Mononuclear cell (primary cell): Measurements from ENCODE around the gene MCM8. TPM values are rescaled to one million over a fixed set of nuclear protein-coding genes. Genes with fewer than 3 reads are reported as not detected.

ENCODE experiments used
- H3K27me3 ChIP-seq: 2 replicates; pipeline ENCODE4 v1.6.0; 2011; ENCODE audit warnings: low read length, control low read depth; ENCODE audit not compliant: insufficient read depth
- H3K4me1 ChIP-seq: 2 replicates; pipeline ENCODE4 v1.5.1; 2011; ENCODE audit warnings: mild to moderate bottlenecking, low read length, control low read depth; ENCODE audit not compliant: insufficient read depth
- H3K4me3 ChIP-seq: 2 replicates; pipeline ENCODE4 v1.5.1; 2011; ENCODE audit warnings: mild to moderate bottlenecking, low read length, moderate library complexity
- H3K9me3 ChIP-seq: 2 replicates; pipeline ENCODE4 v1.5.1; 2011; ENCODE audit warnings: low read depth, mild to moderate bottlenecking, control low read depth, low read length
- total RNA-seq: library from RNA; depleted of rRNA; stranded (reverse); fragments of >200 nt; gene quantifications from one replicate; pipeline ENCODE4 v1.2.3, GENCODE V29; 2012

Gene MCM8
- total RNA-seq, 1 donor, result 2.0 TPM

DNA sequence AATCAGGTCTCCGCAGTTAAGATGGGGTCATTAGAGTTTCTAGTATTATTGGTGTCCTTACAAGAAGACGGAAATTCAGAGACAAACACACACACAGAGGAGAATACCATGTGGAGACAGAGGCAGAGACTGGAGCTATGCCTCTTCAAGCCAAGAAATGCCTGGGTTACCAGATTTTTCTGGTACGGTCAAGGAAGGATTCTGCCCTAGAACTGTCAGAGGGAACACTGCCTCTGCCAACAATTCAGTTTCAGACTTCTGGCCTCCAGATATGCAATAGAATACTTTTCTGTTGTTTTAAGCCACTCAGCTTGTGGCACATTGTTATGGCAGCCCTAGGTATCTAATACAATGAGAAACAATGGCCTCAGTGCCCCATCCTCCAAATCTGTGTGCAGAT, 19.0 kb upstream of the MCM8 start:
- H3K4me1 ChIP-seq, result no peaks in the 10 kb centered on the region
- H3K9me3 ChIP-seq, result no peaks in the 10 kb centered on the region
- no peak overlapping the region for H3K4me3 ChIP-seq
- no peaks in the 10 kb centered on the region for H3K27me3 ChIP-seq

DNA sequence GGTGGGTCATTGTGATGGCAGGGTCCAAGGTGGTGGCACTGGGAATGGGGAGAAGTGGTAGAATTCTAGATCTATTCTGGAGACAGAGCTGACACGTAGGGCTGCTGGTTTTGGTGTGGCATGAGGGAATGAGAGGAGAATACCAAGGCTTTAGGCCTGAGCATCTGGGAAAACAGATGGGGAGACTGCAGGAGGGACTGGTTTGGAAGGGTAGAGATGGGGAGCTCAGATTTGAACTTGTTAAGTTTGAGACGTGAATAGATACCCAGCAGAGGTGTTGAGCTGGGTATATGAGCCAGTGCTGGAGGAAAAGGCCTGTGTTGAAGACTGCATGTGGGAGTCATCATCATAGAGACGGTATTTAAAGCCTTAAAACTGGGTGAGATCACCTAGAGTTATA, 17.7 kb upstream of the MCM8 start:
- Histone ChIP-seq H3K4me1 (no peaks in the 10 kb centered on the region), H3K27me3 (no peaks in the 10 kb centered on the region), H3K4me3 (no peak overlapping the region), H3K9me3 (no peaks in the 10 kb centered on the region)

DNA sequence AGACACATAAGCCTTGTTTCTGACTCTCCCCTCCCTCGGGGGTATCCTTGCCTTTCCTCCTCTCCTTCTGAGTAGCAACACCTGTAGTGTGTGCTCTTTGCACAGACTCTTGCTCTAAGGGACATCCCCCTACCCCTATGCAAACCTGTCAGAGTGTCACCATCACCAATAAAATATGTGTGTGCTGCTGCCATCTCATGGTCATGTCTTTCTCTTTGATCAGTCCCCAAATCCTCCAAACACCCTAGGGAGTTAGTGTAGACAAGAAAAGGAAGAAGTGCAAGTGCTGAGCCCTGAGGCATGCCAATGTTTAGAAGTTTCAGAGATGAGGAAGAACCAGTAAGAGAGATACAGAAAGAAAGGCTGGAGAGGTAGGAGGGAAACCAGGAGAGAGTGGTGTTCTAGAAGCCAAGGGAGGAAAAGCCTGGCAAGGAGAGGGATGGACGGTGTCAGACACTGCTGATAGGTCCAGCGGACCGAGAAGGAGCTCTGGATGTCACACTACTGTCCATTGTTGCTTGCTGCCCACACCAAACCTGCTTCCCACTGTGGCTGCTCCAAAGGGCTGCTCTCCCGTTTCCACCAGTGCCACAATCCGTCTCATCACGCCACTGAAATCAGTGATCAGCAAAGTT, 16.5 kb upstream of the MCM8 start:
- Histone ChIP-seq H3K4me3 (no peak overlapping the region), H3K27me3 (no peaks in the 10 kb centered on the region), H3K4me1 (no peaks in the 10 kb centered on the region), H3K9me3 (no peaks in the 10 kb centered on the region)

DNA sequence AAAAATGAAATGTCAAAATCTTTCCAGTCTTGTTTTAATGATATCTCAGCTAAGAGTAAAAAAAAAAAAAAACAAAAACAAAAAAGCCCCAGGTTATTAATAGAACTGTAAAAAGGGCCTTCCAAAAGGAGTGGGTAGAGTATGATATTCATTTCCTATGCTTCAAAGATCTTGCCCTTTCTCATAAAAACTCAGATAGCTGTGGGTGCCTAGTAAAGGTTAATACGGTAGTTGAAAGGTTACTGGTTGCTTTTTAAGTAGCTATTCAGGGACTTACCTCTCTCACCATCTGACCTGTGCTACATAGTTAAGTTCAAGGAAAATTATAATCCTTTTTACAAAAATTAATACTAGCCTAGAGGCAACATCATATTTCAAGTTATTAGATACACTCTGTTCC, 15.1 kb upstream of the MCM8 start:
- Histone ChIP-seq H3K4me3 (no peak overlapping the region), H3K27me3 (no peaks in the 10 kb centered on the region), H3K9me3 (no peaks in the 10 kb centered on the region), H3K4me1 (no peaks in the 10 kb centered on the region)

DNA sequence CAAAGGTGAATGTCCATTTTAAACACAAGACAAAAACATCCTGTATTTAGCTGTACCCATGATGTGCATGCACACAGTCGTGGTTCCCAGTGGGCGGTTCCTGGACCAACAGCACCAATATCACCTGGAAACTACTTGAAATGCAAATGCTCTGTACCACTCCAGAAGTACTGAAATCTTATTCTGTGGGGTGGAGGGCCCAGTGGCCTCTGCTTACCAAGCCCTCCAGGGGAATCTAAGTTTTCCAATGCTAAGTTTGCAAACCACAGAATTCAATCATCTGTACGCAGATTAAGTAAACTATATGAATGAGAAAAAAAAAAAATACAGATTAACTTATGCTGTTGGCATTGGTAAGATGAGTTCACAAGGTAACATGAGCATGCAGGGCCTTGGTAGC, 14.2 kb upstream of the MCM8 start:
- H3K27me3 ChIP-seq, result no peaks in the 10 kb centered on the region
- no peaks in the 10 kb centered on the region for H3K9me3 ChIP-seq
- H3K4me1 ChIP-seq, result no peaks in the 10 kb centered on the region
- H3K4me3 ChIP-seq, result no peak overlapping the region

DNA sequence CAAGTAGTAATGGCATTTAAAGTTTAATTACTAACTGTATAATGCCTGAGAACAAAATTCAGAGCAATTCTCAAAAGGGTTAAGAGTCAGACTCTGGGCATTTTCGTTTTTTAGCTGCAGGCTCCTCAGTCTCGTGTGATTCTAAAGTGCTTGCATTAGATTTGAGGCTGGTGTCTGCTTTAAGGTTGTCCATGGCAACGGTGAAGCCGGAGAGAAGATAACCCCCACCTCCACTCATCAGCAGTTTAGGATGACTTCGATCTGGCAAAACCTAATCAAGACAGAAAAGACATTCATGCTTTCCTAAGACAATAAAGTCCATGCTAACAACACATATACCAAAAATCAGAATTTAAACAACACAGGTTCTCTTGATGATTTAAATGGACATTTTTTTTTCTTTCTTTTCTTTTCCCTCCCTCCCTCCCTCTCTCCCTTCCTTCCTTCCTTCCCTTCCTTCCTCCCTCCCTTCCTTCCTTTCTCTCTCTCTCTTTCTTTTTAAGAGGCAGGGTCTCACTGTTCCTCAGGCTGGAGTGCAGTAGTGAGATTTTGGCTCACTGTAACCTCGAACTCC, 11.9 kb upstream of the MCM8 start:
- Histone ChIP-seq H3K9me3 (no peaks in the 10 kb centered on the region), H3K27me3 (no peaks in the 10 kb centered on the region), H3K4me1 (no peaks in the 10 kb centered on the region), H3K4me3 (no peak overlapping the region)

DNA sequence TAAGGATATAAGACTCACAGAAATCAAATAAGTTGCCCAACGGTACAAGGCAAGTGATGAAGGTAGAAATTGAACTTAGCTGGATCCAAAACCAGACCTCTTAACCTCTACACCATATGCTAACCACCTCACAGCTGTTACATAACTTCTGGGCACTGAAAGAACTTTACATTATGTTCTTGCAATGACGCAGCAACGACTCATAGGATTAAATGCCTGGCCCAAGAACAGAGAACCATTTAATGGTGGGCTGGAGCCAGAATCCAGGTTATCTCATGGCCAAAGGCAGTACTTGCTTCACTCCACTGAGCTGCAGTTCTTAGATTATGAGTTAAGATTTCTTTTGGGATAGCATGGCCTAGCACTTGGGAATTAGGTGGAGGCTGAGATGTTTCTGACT, 4.5 kb upstream of the MCM8 start:
- no peaks in the 10 kb centered on the region for H3K27me3 ChIP-seq
- peaks cover 38% of the 10 kb centered on the region for H3K4me1 ChIP-seq
- H3K4me3 ChIP-seq, result no peak overlapping the region
- H3K9me3 ChIP-seq, result no peaks in the 10 kb centered on the region

DNA sequence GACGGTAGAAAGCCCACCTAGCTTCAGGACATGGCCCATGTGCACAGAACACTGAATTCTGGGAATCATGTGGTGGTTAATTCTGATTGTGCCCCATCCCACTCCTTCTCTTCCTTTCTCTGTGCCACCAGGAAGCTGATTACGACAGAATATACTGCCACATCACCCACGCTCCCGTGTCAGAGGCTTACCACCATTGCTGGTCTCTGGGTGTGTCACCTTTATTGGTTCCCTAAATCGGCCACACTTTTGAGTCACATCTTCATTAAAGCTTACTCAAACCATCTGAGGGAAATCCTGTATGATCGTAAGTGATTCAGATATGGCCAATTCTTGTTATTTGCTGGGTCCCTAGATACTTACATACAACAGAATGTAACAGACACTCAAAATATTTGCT, 3.2 kb upstream of the MCM8 start:
- H3K9me3 ChIP-seq, result no peaks in the 10 kb centered on the region
- no peaks in the 10 kb centered on the region for H3K27me3 ChIP-seq
- no peak overlapping the region for H3K4me3 ChIP-seq
- peaks cover 40% of the 10 kb centered on the region for H3K4me1 ChIP-seq

DNA sequence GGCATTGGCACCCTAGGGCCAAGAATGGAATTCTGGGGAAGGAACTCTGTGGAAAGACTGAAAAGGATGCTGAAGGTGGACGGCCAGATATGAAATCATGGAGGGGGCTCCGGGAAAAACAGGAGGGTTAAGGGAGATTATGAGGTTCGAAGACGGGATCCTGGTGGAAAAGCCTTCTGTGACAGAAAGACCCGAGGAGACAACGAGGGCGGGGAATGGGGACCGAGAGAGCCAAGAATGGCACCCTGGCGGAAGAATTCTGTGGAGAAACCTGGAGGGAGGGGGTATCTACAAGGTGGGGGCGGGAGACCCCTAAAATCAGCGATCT, 545 bp upstream of the MCM8 start:
- H3K27me3 ChIP-seq, result no peaks in the 10 kb centered on the region
- peaks cover 40% of the 10 kb centered on the region for H3K4me1 ChIP-seq
- H3K9me3 ChIP-seq, result no peaks in the 10 kb centered on the region
- peak overlapping the region; percentile 72 for H3K4me3 ChIP-seq

DNA sequence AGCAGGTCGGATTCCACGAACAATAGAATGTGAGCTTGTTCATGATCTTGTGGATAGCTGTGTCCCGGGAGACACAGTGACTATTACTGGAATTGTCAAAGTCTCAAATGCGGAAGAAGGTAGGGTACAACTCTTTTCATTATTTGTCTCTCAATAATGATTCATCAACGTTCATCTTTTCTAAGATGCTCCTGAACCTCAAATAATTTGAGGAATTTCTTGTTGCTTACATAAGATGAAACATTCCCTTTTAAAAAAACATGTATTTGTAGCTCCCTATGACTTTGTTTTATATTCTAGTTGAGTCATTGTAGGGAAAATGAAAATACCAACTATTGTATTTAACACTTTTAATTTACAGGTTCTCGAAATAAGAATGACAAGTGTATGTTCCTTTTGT, 17.0 kb downstream of the MCM8 start:
- Histone ChIP-seq H3K27me3 (no peaks in the 10 kb centered on the region), H3K9me3 (no peaks in the 10 kb centered on the region), H3K4me3 (no peak overlapping the region), H3K4me1 (no peaks in the 10 kb centered on the region)

DNA sequence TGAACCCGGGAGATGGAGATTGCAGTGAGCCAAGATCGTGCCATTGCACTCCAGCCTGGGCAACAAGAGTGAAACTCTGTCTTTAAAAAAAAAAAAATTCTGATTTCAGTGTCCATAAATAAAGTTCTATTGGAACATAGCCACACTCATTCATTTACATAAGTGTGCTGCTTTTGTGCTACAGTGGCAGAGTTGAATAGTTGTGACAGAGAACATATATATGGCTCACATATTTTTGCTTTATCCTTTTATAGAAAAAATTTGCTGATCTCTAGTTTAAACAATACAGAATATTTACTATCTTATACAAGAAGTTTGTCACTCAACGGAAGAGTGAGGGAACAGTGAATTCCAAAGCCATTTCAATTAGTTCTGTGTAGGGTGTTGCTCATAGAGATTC, 18.0 kb downstream of the MCM8 start:
- Histone ChIP-seq H3K27me3 (no peaks in the 10 kb centered on the region), H3K4me1 (no peaks in the 10 kb centered on the region), H3K9me3 (no peaks in the 10 kb centered on the region), H3K4me3 (no peak overlapping the region)

DNA sequence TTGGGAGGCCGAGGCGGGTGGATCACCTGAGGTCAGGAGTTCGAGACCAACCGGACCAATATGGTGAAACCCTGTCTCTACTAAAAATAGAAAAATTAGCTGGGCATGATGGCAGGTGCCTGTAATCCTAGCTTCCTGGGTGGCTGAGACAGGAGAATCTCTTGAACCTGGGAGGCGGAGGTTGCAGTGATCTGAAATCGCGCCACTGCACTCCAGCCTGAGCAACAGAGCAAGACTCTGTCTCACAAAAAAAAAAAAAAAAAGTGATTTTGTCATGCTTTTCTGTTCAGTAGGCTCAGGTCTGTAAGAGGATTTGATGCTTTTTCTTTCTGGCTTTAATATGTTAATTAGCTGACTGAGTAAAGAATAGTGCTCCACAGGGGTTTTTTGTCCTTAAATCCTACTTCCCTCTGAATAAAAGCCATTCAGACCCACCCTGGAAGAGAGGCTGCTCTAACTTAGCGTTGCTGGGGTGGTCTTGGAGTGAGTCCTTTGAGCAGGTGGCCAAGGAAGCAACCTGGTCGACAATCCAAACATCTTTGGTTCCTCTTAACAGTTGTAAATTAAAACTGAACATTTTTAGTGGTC, 19.0 kb downstream of the MCM8 start:
- Histone ChIP-seq H3K27me3 (no peaks in the 10 kb centered on the region), H3K9me3 (no peaks in the 10 kb centered on the region), H3K4me3 (no peak overlapping the region), H3K4me1 (peaks cover 8% of the 10 kb centered on the region)

DNA sequence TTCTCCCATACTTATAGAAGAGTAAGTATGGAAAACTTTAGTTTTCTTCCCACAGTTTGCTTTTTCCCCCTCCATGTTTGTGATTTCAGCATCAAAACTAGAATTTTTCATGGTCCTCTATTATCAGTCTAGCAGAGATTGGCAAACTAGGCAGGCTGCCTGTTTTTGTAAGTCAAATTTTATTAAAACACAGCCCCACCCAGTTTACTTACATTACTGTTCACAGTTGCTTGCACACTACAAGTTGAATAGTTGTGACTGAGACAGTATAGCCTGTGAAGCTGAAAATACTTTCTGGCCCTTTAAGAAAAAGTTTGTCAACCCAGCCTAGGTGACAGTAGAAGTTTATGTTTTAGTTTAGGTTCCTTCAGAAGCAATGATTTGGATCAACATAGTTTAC, 19.5 kb downstream of the MCM8 start:
- Histone ChIP-seq H3K9me3 (no peaks in the 10 kb centered on the region), H3K4me3 (no peak overlapping the region), H3K27me3 (no peaks in the 10 kb centered on the region), H3K4me1 (peaks cover 8% of the 10 kb centered on the region)

DNA sequence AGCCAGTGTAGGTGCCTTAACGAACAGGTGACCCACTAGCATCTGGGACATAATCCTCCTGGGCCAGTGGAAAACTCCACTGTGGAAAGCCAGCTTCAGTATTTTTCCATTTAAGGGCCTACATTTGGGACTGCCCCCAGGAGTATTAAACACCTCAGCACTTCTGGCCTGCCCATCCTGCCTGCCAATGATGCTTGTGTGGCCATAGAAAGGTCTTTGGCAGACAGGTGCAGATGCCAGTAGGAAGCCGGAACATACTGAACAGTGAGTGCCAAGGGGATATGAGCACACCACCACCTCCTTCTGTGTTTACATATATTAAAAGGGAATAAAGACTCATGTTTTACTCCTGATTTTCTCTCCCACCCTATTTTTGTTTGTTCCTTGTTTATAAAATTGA, 19.9 kb downstream of the MCM8 start:
- no peak overlapping the region for H3K4me3 ChIP-seq
- no peaks in the 10 kb centered on the region for H3K27me3 ChIP-seq
- peaks cover 8% of the 10 kb centered on the region for H3K4me1 ChIP-seq
- no peaks in the 10 kb centered on the region for H3K9me3 ChIP-seq

DNA sequence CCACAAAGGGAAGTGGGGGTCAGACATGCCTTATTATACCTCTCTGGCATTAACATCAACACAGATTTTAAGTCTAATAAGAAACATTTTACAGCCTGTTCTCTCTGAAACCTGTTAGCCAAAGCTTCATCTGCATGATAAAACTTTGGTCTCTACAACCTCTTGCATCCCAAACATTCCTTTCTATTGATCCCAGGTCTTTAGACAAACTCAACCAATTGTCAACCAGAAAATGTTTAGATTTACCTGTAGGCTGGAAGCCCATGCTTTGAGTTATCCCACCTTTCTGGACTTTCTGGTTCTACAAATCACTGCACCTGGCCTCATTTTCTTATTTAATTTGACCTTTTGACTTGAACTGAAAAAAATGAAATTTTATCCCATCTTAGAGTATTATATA, 20.8 kb downstream of the MCM8 start:
- no peaks in the 10 kb centered on the region for H3K9me3 ChIP-seq
- peaks cover 8% of the 10 kb centered on the region for H3K4me1 ChIP-seq
- H3K4me3 ChIP-seq, result no peak overlapping the region
- H3K27me3 ChIP-seq, result no peaks in the 10 kb centered on the region

DNA sequence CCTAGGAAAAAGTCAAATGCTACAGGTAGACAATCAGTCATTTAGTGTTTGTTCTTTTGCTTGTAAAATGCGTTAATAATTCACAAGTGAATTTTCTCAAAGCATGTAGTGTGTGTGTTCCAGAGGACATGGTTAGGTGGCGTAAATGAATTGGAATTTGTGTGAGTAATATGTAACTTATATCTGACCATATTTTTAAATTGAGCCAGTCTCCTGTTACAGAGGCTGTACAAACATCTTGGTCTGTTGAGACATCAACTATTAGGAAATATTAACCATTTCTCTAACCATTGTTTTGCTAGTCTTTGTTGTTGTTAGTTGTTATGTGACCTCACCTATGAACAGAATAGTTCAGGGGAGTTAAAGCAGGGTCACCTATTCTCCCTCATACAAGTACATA, 22.7 kb downstream of the MCM8 start:
- peaks cover 8% of the 10 kb centered on the region for H3K4me1 ChIP-seq
- no peaks in the 10 kb centered on the region for H3K27me3 ChIP-seq
- no peak overlapping the region for H3K4me3 ChIP-seq
- no peaks in the 10 kb centered on the region for H3K9me3 ChIP-seq
